T-helper 9 cell (primary cell): ENCODE results near the gene NBPF26.
"Not testable (repeated sequence)": the region's sequence is repeated elsewhere in the genome, so short reads cannot be mapped to it uniquely, and the experiment has no call there.

Source experiments
- DNase-seq: peaks from one replicate; pipeline ENCODE4 v3.0.0-alpha.2; 2020

NBPF26 gene

GRCh38 chr1:120859615-120860234, 136.0 kb downstream of the NBPF26 start:
- DNase-seq: not testable (repeated sequence)

- not testable (repeated sequence) for DNase-seq
Measured at GRCh38 chr1:120878206-120878605, 154.5 kb downstream of the NBPF26 start.

DNA sequence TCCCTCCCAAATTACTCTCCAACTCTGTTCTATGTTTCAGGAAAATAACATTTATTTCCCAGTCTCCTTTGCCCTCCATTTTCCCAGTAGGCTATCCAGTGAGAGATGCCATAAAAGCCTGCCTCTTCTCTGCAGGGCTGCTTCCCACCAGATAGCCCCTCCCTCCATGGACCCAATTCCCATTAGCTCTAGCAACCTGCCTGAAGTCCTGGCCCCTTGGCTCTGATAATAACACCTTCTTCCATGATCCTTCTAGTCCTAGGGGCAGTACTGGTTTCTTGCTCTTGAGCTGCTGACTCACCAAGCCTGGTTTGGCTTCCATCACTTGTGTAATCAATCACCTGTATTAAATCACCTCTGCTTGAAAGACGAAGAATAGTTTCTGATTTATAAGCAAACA, 156.3 kb downstream of the NBPF26 start:
- not testable (repeated sequence) for DNase-seq

GRCh38 chr1:120881934-120882333, 158.2 kb downstream of the NBPF26 start:
- DNase-seq: not testable (repeated sequence)
